ENCODE results near the gene CXCL8. TPM values are rescaled to one million over a fixed set of nuclear protein-coding genes. Genes with fewer than 3 reads are reported as not detected.

CXCL8 gene
- total and polyA plus RNA-seq, 2 donors (not counting 3 experiments of a cell fraction or from before 2014, with no cell fraction given) = 6.4 to 12.6 TPM

DNA sequence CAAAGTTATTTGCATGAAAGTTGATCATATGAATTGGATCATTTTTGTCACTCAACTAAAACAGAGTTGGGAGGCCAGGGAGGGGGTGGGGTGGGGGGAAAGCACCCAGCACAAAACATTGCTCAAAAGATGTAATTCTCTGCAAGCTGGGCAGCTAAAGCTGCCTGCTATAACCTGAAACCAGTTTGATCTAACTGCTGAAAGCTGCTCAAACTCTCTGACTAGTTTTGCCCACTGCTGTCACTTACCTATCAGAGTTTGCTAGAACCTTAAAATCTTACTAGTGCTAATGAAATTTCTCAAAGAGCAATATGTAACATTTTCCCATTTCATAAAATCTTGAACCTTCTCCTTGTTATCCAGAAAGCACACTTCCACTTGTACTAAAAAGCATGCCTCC, 10.4 kb downstream of the CXCL8 start:
- CTCF ChIA-PET = no interaction called here
- POLR2A ChIA-PET = no interaction called here
- H3K9me3 ChIP-seq (replicated peaks; ENCODE audit: control insufficient read depth, insufficient read depth, low read length) = no peaks in the 10 kb centered on the region
- no peaks in the 10 kb centered on the region for H3K79me2 ChIP-seq (ENCODE audit: control insufficient read depth, insufficient read depth, low read length)
- no peaks in the 10 kb centered on the region for H3K27me3 ChIP-seq (ENCODE audit: control insufficient read depth in 2 of 2, insufficient read depth in 2 of 2, low read length in 2 of 2)
- no peak overlapping the region for H2AFZ ChIP-seq (ENCODE audit: low read depth, low read length)
- no TSS peak for BruUV-seq (replicated peaks)
- H3K4me1 ChIP-seq (ENCODE audit: control insufficient read depth, extremely low read depth, insufficient read depth, low read length) = no peaks in the 10 kb centered on the region
- DNase-seq (ENCODE audit: low read depth, low spot score) (no peak), FAIRE-seq (no peak)
- no peak overlapping the region for H3K27ac ChIP-seq (ENCODE audit: insufficient read depth, low read depth, low read length)
- H4K20me1 ChIP-seq (replicated peaks; ENCODE audit: control insufficient read depth, extremely low read depth, insufficient read depth, low read length) = no peaks in the 10 kb centered on the region
- TF ChIP-seq FOS (IDR thresholded peaks at IDR 0.05; ENCODE audit: borderline replicate concordance, insufficient read depth, low read length) (no peak), POLR2A (IDR thresholded peaks at IDR 0.05; ENCODE audit: low read depth, low read length) (no peak), JUN (IDR thresholded peaks at IDR 0.05; ENCODE audit: borderline replicate concordance, insufficient read depth, insufficient read length, low read depth) (no peak), MYC (IDR thresholded peaks at IDR 0.05; ENCODE audit: low read depth, low read length) (no peak), EZH2 (IDR thresholded peaks at IDR 0.05; ENCODE audit: borderline replicate concordance, low read depth, low read length, severe bottlenecking) (no peak), GATA2 (IDR thresholded peaks at IDR 0.05; ENCODE audit: insufficient read depth, insufficient read length, low read depth, low read length) (no peak), POLR2AphosphoS5 (IDR thresholded peaks at IDR 0.05; ENCODE audit: insufficient read depth, low read depth, low read length) (no peak)
- TF ChIP-seq, protein P1, sequence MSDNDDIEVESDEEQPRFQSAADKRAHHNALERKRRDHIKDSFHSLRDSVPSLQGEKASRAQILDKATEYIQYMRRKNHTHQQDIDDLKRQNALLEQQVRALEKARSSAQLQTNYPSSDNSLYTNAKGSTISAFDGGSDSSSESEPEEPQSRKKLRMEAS (IDR thresholded peaks at IDR 0.05; ENCODE audit: insufficient read depth, insufficient read length) = no peak
- TF ChIP-seq, protein P2, sequence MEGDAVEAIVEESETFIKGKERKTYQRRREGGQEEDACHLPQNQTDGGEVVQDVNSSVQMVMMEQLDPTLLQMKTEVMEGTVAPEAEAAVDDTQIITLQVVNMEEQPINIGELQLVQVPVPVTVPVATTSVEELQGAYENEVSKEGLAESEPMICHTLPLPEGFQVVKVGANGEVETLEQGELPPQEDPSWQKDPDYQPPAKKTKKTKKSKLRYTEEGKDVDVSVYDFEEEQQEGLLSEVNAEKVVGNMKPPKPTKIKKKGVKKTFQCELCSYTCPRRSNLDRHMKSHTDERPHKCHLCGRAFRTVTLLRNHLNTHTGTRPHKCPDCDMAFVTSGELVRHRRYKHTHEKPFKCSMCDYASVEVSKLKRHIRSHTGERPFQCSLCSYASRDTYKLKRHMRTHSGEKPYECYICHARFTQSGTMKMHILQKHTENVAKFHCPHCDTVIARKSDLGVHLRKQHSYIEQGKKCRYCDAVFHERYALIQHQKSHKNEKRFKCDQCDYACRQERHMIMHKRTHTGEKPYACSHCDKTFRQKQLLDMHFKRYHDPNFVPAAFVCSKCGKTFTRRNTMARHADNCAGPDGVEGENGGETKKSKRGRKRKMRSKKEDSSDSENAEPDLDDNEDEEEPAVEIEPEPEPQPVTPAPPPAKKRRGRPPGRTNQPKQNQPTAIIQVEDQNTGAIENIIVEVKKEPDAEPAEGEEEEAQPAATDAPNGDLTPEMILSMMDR (IDR thresholded peaks at IDR 0.05; ENCODE audit: extremely low read depth in 1 of 2, insufficient read depth in 1 of 2, low read depth in 1 of 2, low read length in 2 of 2) = no peak
- H3K4me2 ChIP-seq (ENCODE audit: insufficient read depth, low read length) = no peak overlapping the region
- H3K4me3 ChIP-seq (replicated peaks in 1 of 3; ENCODE audit: insufficient read depth in 1 of 3, low read depth in 1 of 3, low read length in 3 of 3) = no peak overlapping the region
- intact Hi-C loops (cut with micrococcal nuclease) (no loop called here), dilution Hi-C loops (cut with MboI; ENCODE audit: extremely low pct_ligation_motif_present, low sequenced_read_pairs) (no loop called here)
- H3K36me3 ChIP-seq (ENCODE audit: control insufficient read depth in 2 of 2, extremely low read depth in 1 of 2, insufficient read depth in 2 of 2, low read length in 2 of 2) = no peaks in the 10 kb centered on the region
- no peak overlapping the region for H3K9ac ChIP-seq (replicated peaks; ENCODE audit: extremely low read depth, insufficient read depth, low read length)
- no peaks in the 10 kb centered on the region for H3K9me1 ChIP-seq (replicated peaks; ENCODE audit: control insufficient read depth, extremely low read depth, insufficient read depth, low read length)
